ENCODE results near the gene ABITRAM. TPM values are rescaled to one million over a fixed set of nuclear protein-coding genes. Genes with fewer than 3 reads are reported as not detected.

Gene ABITRAM
- total and polyA plus RNA-seq, 2 experiments from 2014 or later, result 10.1 to 11.5 TPM

- Mint-ChIP-seq H3K27ac (no peak overlapping the region), H3K27me3 (ENCODE audit: insufficient read depth, low read depth, poor library complexity) (peaks cover 1% of the 10 kb centered on the region), H3K36me3 (ENCODE audit: low read depth) (peaks cover 42% of the 10 kb centered on the region), H3K9me3 (no peaks in the 10 kb centered on the region), H3K4me1 (no peaks in the 10 kb centered on the region), H3K4me3 (no peak overlapping the region)
- Histone ChIP-seq H3K27me3 (ENCODE audit: insufficient read depth) (no peaks in the 10 kb centered on the region), H3K36me3 (ENCODE audit: insufficient read depth) (peaks cover 40% of the 10 kb centered on the region), H3K4me2 (no peak overlapping the region), H3K27ac (ENCODE audit: low read depth) (no peak overlapping the region), H3K79me2 (replicated peaks; ENCODE audit: insufficient read depth) (no peaks in the 10 kb centered on the region), H3K9me2 (ENCODE audit: insufficient read depth) (no peaks in the 10 kb centered on the region), H3F3A (replicated peaks; ENCODE audit: low read depth) (no peaks in the 10 kb centered on the region), H4K20me1 (replicated peaks; ENCODE audit: insufficient read depth) (peaks cover 3% of the 10 kb centered on the region), H2AFZ (no peak overlapping the region), H3K4me1 (ENCODE audit: insufficient read depth) (no peaks in the 10 kb centered on the region), H3K4me3 (no peak overlapping the region)
- no peak for ATAC-seq
- no peak for TF ChIP-seq ZNF114 (CRISPR knock-in tag; IDR thresholded peaks at IDR 0.05)
- no peak for TF ChIP-seq JUNB (IDR thresholded peaks at IDR 0.05; ENCODE audit: unreplicated experiment)
- TF ChIP-seq CTCF (conservative IDR thresholded peaks at IDR 0.05; ENCODE audit: low read depth in 2 of 2), result no peak
- no peak for TF ChIP-seq REST (IDR thresholded peaks at IDR 0.05; ENCODE audit: unreplicated experiment)
- no peak for TF ChIP-seq EZH2 (IDR thresholded peaks at IDR 0.05; ENCODE audit: low read depth, unreplicated experiment)
- TF ChIP-seq ZNF331 (CRISPR knock-in tag; IDR thresholded peaks at IDR 0.05; ENCODE audit: low read depth), result no peak
- no peak for TF ChIP-seq POLR2AphosphoS5 (IDR thresholded peaks at IDR 0.05; ENCODE audit: low read depth)
- no peak for TF ChIP-seq STAT1 (IDR thresholded peaks at IDR 0.05; ENCODE audit: unreplicated experiment)
- no peak for TF ChIP-seq EZH2phosphoT487 (IDR thresholded peaks at IDR 0.05; ENCODE audit: unreplicated experiment)
- DNase-seq (ENCODE audit: low spot score), result no peak
These were observed 13.0 kb upstream of the ABITRAM start for GRCh38 chr9:108921200-108921599.

GRCh38 chr9:108924466-108924865 lies 9.7 kb upstream of the ABITRAM start:
- Mint-ChIP-seq H3K36me3 (ENCODE audit: low read depth) (peaks cover 39% of the 10 kb centered on the region), H3K9me3 (no peaks in the 10 kb centered on the region), H3K4me3 (no peak overlapping the region), H3K27me3 (ENCODE audit: insufficient read depth, low read depth, poor library complexity) (peaks cover 1% of the 10 kb centered on the region), H3K4me1 (no peaks in the 10 kb centered on the region), H3K27ac (no peak overlapping the region)
- Histone ChIP-seq H3K4me1 (ENCODE audit: insufficient read depth) (no peaks in the 10 kb centered on the region), H3K9me2 (ENCODE audit: insufficient read depth) (no peaks in the 10 kb centered on the region), H3K36me3 (ENCODE audit: insufficient read depth) (peaks cover 31% of the 10 kb centered on the region), H3F3A (replicated peaks; ENCODE audit: low read depth) (no peaks in the 10 kb centered on the region), H4K20me1 (replicated peaks; ENCODE audit: insufficient read depth) (peaks cover 11% of the 10 kb centered on the region), H3K27me3 (ENCODE audit: insufficient read depth) (no peaks in the 10 kb centered on the region), H3K4me3 (no peak overlapping the region), H3K4me2 (no peak overlapping the region), H2AFZ (no peak overlapping the region), H3K79me2 (replicated peaks; ENCODE audit: insufficient read depth) (no peaks in the 10 kb centered on the region), H3K27ac (ENCODE audit: low read depth) (no peak overlapping the region)
- DNase-seq (ENCODE audit: low spot score) (no peak), ATAC-seq (no peak)
- TF ChIP-seq ZNF114 (CRISPR knock-in tag; IDR thresholded peaks at IDR 0.05), result no peak
- no peak for TF ChIP-seq CTCF (conservative IDR thresholded peaks at IDR 0.05; ENCODE audit: low read depth in 2 of 2)
- no peak for TF ChIP-seq NANOG (IDR thresholded peaks at IDR 0.05; ENCODE audit: borderline replicate concordance)
- no peak for TF ChIP-seq EZH2 (IDR thresholded peaks at IDR 0.05; ENCODE audit: low read depth, unreplicated experiment)
- no peak for TF ChIP-seq EZH2phosphoT487 (IDR thresholded peaks at IDR 0.05; ENCODE audit: unreplicated experiment)
